ENCODE data around the gene TOGARAM2.

Gene TOGARAM2

GRCh38 chr2:29056452-29056851 is 75.4 kb downstream of the TOGARAM2 start:
- TF ChIP-seq CTCF (IDR thresholded peaks at IDR 0.05; ENCODE audit: extremely low read depth, missing control alignments), result no peak

GRCh38 chr2:29057006-29057405 is 75.9 kb downstream of the TOGARAM2 start:
- no peak for TF ChIP-seq CTCF (IDR thresholded peaks at IDR 0.05; ENCODE audit: extremely low read depth, missing control alignments)
- DNase-seq (ENCODE audit: low spot score), result no peak

More at GRCh38 chr2:29056452-29056851, 75.4 kb downstream of the TOGARAM2 start:
- no peak for DNase-seq (ENCODE audit: low spot score)

GRCh38 chr2:29059624-29060023 is 78.5 kb downstream of the TOGARAM2 start:
- TF ChIP-seq CTCF (IDR thresholded peaks at IDR 0.05; ENCODE audit: extremely low read depth, missing control alignments), result no peak
- no peak for DNase-seq (ENCODE audit: low spot score)

- no peak for TF ChIP-seq CTCF (IDR thresholded peaks at IDR 0.05; ENCODE audit: extremely low read depth, missing control alignments)
- no peak for DNase-seq (ENCODE audit: low spot score)
Measured at GRCh38 chr2:29060441-29060840, 79.3 kb downstream of the TOGARAM2 start.

- no peak for DNase-seq (ENCODE audit: low spot score)
- no peak for TF ChIP-seq CTCF (IDR thresholded peaks at IDR 0.05; ENCODE audit: extremely low read depth, missing control alignments)
Measured at GRCh38 chr2:29061176-29061575, 80.1 kb downstream of the TOGARAM2 start.

GRCh38 chr2:29061616-29062015 is 80.5 kb downstream of the TOGARAM2 start:
- DNase-seq (ENCODE audit: low spot score), result no peak
- TF ChIP-seq CTCF (IDR thresholded peaks at IDR 0.05; ENCODE audit: extremely low read depth, missing control alignments), result no peak

GRCh38 chr2:29062371-29062770 is 81.3 kb downstream of the TOGARAM2 start:
- no peak for DNase-seq (ENCODE audit: low spot score)
- no peak for TF ChIP-seq CTCF (IDR thresholded peaks at IDR 0.05; ENCODE audit: extremely low read depth, missing control alignments)

All from GM20000 (cell line).